Colonic mucosa (tissue), 4 donors: ENCODE data around the gene INSIG1. TPM values are rescaled to one million over a fixed set of nuclear protein-coding genes. Genes with fewer than 3 reads are reported as not detected.

ENCODE experiments used
- DNase-seq: peaks from one replicate; pipeline ENCODE4 v3.0.0-alpha.2; 2020
- H3K27ac ChIP-seq: fragments of 200-600 bp; one replicate; pipeline ENCODE4 v1.8.0; 2021
- H3K27me3 ChIP-seq: fragments of 200-600 bp; one replicate; pipeline ENCODE4 v1.8.0; 2021
- H3K36me3 ChIP-seq: fragments of 200-600 bp; one replicate; pipeline ENCODE4 v1.8.0; 2021
- H3K4me1 ChIP-seq: fragments of 200-600 bp; one replicate; pipeline ENCODE4 v1.8.0; 2021; ENCODE audit warnings: mild to moderate bottlenecking
- H3K4me3 ChIP-seq: fragments of 200-600 bp; one replicate; pipeline ENCODE4 v1.8.0; 2021
- H3K9ac ChIP-seq, 2 donors: one replicate each; pipeline ENCODE4 v1.7.0; 2013; ENCODE audit warnings: control low read depth in 2 of 2, low read depth in 2 of 2, low read length in 2 of 2
- H3K9me3 ChIP-seq: fragments of 200-600 bp; one replicate; pipeline ENCODE4 v1.8.0; 2021
- intact Hi-C: fragments of 100-400 bp; cut with DNase I; formaldehyde crosslinking; loops from one replicate; pipeline ENCODE4 v1.14.1; 2022
- total RNA-seq, 2 donors: library from RNA; stranded (reverse); fragmentation: NEBNext Ultra II Directional in 1 of 2; extraction: Animal tissue kit (Norgen Biotek cat#: 25700) in 1 of 2; gene quantifications; one replicate each; pipeline ENCODE4 v1.2.1, GENCODE V29; 2021
- TF ChIP-seq, protein P1 (sequence below): fragments of 200-600 bp; IDR thresholded peaks from one replicate; pipeline ENCODE4 v1.8.0; 2022; ENCODE audit warnings: antibody characterized with exemption, mild to moderate bottlenecking
- donor health status: healthy.
- donor health status: DM: no; HTN: no; CAD: no.
- donor health status: DM: no; HTN: no; CAD: no.

The INSIG1 gene
- total RNA-seq, 2 donors from 2014 or later: 72.1 to 232 TPM

DNA sequence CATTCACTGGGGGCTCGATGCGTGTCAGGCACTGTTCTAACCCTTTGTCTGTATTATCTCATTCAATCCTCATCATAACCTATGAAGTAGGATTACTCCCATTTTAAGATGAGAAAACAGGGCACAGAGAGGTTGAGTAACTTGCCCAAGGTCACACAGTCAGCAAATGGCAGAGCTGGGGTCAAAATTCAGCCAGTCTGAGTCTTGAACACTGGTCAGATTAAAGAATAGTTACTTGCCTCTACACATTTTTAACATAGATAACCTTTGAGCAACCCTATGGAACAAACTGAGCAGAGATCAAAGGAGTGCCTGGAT, 27.2 kb downstream of the INSIG1 start:
- Histone ChIP-seq H3K9ac (no peak overlapping the region), H3K4me1 (no peaks in the 10 kb centered on the region), H3K27ac (no peak overlapping the region), H3K36me3 (no peaks in the 10 kb centered on the region), H3K27me3 (peaks cover 3% of the 10 kb centered on the region), H3K9me3 (no peaks in the 10 kb centered on the region), H3K4me3 (no peak overlapping the region)
- intact Hi-C loops: no loop called here
- no peak for DNase-seq
- TF ChIP-seq, protein P1, sequence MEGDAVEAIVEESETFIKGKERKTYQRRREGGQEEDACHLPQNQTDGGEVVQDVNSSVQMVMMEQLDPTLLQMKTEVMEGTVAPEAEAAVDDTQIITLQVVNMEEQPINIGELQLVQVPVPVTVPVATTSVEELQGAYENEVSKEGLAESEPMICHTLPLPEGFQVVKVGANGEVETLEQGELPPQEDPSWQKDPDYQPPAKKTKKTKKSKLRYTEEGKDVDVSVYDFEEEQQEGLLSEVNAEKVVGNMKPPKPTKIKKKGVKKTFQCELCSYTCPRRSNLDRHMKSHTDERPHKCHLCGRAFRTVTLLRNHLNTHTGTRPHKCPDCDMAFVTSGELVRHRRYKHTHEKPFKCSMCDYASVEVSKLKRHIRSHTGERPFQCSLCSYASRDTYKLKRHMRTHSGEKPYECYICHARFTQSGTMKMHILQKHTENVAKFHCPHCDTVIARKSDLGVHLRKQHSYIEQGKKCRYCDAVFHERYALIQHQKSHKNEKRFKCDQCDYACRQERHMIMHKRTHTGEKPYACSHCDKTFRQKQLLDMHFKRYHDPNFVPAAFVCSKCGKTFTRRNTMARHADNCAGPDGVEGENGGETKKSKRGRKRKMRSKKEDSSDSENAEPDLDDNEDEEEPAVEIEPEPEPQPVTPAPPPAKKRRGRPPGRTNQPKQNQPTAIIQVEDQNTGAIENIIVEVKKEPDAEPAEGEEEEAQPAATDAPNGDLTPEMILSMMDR: no peak

DNA sequence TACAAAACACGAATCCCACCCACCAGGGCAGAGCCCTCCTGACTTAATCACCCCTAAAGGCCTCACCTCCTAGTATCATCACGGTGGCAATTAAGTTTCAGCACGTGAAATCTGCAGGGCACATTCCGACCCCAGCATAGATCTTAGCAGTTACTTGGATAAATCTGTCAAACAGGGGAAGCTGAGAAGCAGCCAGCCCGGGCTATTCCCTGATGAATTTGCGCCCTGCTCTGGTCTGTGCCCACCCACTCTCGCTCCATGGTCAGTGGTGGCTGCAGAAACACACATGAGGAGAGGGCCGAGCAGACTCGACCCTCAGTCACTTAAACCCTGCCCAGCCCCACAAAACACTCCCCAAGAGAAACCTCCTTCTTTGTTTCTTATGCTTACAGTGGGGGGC, 28.7 kb downstream of the INSIG1 start:
- TF ChIP-seq, protein P1: no peak
- Histone ChIP-seq H3K4me1 (no peaks in the 10 kb centered on the region), H3K36me3 (no peaks in the 10 kb centered on the region), H3K9ac (no peak overlapping the region), H3K9me3 (no peaks in the 10 kb centered on the region), H3K27ac (no peak overlapping the region), H3K4me3 (no peak overlapping the region), H3K27me3 (peaks cover 3% of the 10 kb centered on the region)
- DNase-seq: no peak
- intact Hi-C loops: no loop called here

GRCh38 chr7:155327590-155328320, 30.1 kb downstream of the INSIG1 start:
- no peak overlapping the region for H3K4me3 ChIP-seq
- H3K9ac ChIP-seq: no peak overlapping the region
- no peak for DNase-seq

GRCh38 chr7:155329225-155329624, 31.5 kb downstream of the INSIG1 start:
- Histone ChIP-seq H3K4me3 (no peak overlapping the region), H3K9ac (no peak overlapping the region), H3K9me3 (no peaks in the 10 kb centered on the region), H3K36me3 (no peaks in the 10 kb centered on the region), H3K4me1 (no peaks in the 10 kb centered on the region), H3K27ac (no peak overlapping the region), H3K27me3 (no peaks in the 10 kb centered on the region)
- TF ChIP-seq, protein P1: no peak
- intact Hi-C loops: no loop called here
- no peak for DNase-seq

More at GRCh38 chr7:155327590-155328320, 30.1 kb downstream of the INSIG1 start:
- Histone ChIP-seq H3K36me3 (no peaks in the 10 kb centered on the region), H3K4me1 (no peaks in the 10 kb centered on the region), H3K27ac (no peak overlapping the region), H3K9me3 (no peaks in the 10 kb centered on the region), H3K27me3 (peaks cover under 1% of the 10 kb centered on the region)
- intact Hi-C loops: no loop called here
- TF ChIP-seq, protein P1: no peak

DNA sequence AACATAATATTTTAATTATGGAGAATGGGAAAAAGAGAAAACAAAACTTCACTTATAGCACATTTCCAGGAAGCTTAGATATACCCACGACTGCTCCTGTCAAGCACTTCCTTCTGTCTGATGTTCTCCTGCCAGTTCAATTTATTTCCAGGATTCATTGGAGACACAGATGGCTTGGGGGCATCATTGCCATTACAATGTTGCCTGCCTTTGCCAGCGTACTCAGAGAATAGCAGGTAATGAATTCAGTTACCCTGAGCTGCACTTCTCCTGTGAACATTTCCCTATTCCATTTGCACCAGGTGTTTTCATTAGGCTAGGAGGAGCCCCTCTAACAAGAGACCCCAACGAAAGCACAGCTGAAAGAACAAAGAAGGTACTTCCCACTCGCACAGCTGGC, 33.7 kb downstream of the INSIG1 start:
- Histone ChIP-seq H3K27ac (no peak overlapping the region), H3K4me3 (no peak overlapping the region), H3K36me3 (no peaks in the 10 kb centered on the region), H3K9me3 (no peaks in the 10 kb centered on the region), H3K27me3 (no peaks in the 10 kb centered on the region), H3K4me1 (no peaks in the 10 kb centered on the region), H3K9ac (no peak overlapping the region)
- no peak for DNase-seq
- intact Hi-C loops: no loop called here
- TF ChIP-seq, protein P1: no peak
